GM12891 (cell line): Measurements from ENCODE around the gene B3GALT4.

Experiments
- POLR2A ChIP-seq: IDR thresholded peaks from 2 replicates; pipeline ENCODE4 v1.6.1; 2011; ENCODE audit warnings: low read depth, low read length, control low read depth
- POLR2AphosphoS5 ChIP-seq: IDR thresholded peaks from 2 replicates; pipeline ENCODE4 v1.6.1; 2011; ENCODE audit warnings: low read depth, low read length, control low read depth
- POU2F2 ChIP-seq: IDR thresholded peaks from 2 replicates; pipeline ENCODE4 v1.6.1; 2011; ENCODE audit warnings: low read depth, mild to moderate bottlenecking, control low read depth, low read length, moderate library complexity
- SPI1 ChIP-seq: IDR thresholded peaks from 2 replicates; pipeline ENCODE4 v1.6.1; 2011; ENCODE audit warnings: low read depth, low read length, control low read depth
- TAF1 ChIP-seq: IDR thresholded peaks from 2 replicates; pipeline ENCODE4 v1.6.1; 2011; ENCODE audit warnings: low read depth, low read length, control low read depth

- TF ChIP-seq POLR2A (no peak), TAF1 (no peak), POLR2AphosphoS5 (no peak), SPI1 (no peak), POU2F2 (no peak)
These were observed 16.2 kb downstream of the B3GALT4 start for GRCh38 chr6:33292996-33293682.
